ENCODE results near the gene TSC1. TPM values are rescaled to one million over a fixed set of nuclear protein-coding genes. Genes with fewer than 3 reads are reported as not detected.

The TSC1 gene
- total and polyA plus RNA-seq, 2 experiments from 2014 or later = 23.7 to 48.0 TPM

DNA sequence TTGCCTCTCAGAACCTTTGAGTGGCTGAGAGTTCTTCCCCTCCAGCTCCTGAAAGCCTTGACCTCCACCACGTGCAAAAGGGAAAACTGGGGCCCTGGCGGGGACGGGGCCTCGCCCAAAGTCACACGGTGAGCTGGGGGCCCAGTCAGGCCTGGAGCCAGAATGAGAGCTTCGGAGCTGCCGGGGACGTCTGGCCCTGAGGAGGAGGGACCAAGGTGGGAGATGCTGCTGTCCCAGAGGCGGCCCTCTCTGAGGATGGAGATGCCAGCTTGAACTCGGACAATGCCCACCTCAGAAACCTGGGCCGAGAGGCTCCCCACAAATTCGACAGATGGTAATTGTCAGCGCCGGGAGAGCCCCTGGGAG is 67.0 kb downstream of the TSC1 start (continued):
- TF ChIP-seq, protein P1, sequence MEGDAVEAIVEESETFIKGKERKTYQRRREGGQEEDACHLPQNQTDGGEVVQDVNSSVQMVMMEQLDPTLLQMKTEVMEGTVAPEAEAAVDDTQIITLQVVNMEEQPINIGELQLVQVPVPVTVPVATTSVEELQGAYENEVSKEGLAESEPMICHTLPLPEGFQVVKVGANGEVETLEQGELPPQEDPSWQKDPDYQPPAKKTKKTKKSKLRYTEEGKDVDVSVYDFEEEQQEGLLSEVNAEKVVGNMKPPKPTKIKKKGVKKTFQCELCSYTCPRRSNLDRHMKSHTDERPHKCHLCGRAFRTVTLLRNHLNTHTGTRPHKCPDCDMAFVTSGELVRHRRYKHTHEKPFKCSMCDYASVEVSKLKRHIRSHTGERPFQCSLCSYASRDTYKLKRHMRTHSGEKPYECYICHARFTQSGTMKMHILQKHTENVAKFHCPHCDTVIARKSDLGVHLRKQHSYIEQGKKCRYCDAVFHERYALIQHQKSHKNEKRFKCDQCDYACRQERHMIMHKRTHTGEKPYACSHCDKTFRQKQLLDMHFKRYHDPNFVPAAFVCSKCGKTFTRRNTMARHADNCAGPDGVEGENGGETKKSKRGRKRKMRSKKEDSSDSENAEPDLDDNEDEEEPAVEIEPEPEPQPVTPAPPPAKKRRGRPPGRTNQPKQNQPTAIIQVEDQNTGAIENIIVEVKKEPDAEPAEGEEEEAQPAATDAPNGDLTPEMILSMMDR (conservative IDR thresholded peaks at IDR 0.05; ENCODE audit: low read depth in 2 of 2) = no peak

DNA sequence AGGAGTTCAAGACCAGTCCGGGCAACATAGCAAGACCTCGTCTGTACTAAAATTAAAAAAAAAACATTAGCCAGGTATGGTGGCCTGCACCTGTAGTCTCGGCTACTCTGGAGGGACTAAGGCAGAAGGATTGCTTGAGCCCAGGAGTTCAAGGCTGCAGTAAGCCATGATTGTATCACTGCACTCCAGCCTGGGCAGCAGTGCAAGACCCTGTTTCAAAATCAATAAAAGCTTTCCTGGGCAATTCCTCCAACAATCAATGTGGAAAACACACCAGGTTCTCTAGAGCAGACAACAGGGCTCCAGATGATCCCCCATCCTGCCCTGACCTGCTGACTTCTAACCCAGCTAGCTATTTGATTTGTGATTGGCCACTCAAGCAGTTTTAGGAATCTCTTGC is 67.6 kb downstream of the TSC1 start:
- Histone ChIP-seq H3F3A (replicated peaks; ENCODE audit: low read depth) (no peaks in the 10 kb centered on the region), H2AFZ (no peak overlapping the region), H3K27me3 (ENCODE audit: insufficient read depth) (peaks cover 34% of the 10 kb centered on the region), H3K27ac (ENCODE audit: low read depth) (no peak overlapping the region), H3K79me2 (replicated peaks; ENCODE audit: insufficient read depth) (no peaks in the 10 kb centered on the region), H3K36me3 (ENCODE audit: insufficient read depth) (no peaks in the 10 kb centered on the region), H3K4me2 (no peak overlapping the region), H3K4me3 (no peak overlapping the region), H3K9me2 (ENCODE audit: insufficient read depth) (no peaks in the 10 kb centered on the region), H3K4me1 (ENCODE audit: insufficient read depth) (no peaks in the 10 kb centered on the region), H4K20me1 (replicated peaks; ENCODE audit: insufficient read depth) (no peaks in the 10 kb centered on the region)
- no peak for DNase-seq (ENCODE audit: low spot score)
- H3K36me3 Mint-ChIP-seq (ENCODE audit: low read depth) = no peaks in the 10 kb centered on the region; the same call in 2 of the 3 replicates
- ATAC-seq = no peak
- TF ChIP-seq EZH2 (IDR thresholded peaks at IDR 0.05; ENCODE audit: low read depth, unreplicated experiment) = no peak
- no peaks in the 10 kb centered on the region for H3K4me1 Mint-ChIP-seq
- peak overlapping the region; percentile 81 for H3K4me3 Mint-ChIP-seq
- H3K9me3 Mint-ChIP-seq = no peaks in the 10 kb centered on the region
- no peak overlapping the region for H3K27ac Mint-ChIP-seq
- peaks cover 10% of the 10 kb centered on the region for H3K27me3 Mint-ChIP-seq (ENCODE audit: insufficient read depth, low read depth, poor library complexity)

GRCh38 chr9:132875159-132875558 is 69.3 kb downstream of the TSC1 start:
- Histone ChIP-seq H3K27ac (ENCODE audit: low read depth) (no peak overlapping the region), H3K9me2 (ENCODE audit: insufficient read depth) (no peaks in the 10 kb centered on the region), H3K36me3 (ENCODE audit: insufficient read depth) (no peaks in the 10 kb centered on the region), H3K27me3 (ENCODE audit: insufficient read depth) (peaks cover 31% of the 10 kb centered on the region), H3K4me3 (no peak overlapping the region), H3F3A (replicated peaks; ENCODE audit: low read depth) (no peaks in the 10 kb centered on the region), H3K4me1 (ENCODE audit: insufficient read depth) (no peaks in the 10 kb centered on the region), H3K4me2 (no peak overlapping the region), H4K20me1 (replicated peaks; ENCODE audit: insufficient read depth) (no peaks in the 10 kb centered on the region), H2AFZ (no peak overlapping the region), H3K79me2 (replicated peaks; ENCODE audit: insufficient read depth) (no peaks in the 10 kb centered on the region)
- H3K4me1 Mint-ChIP-seq = no peaks in the 10 kb centered on the region
- H3K27me3 Mint-ChIP-seq (ENCODE audit: insufficient read depth, low read depth, poor library complexity) = peaks cover 10% of the 10 kb centered on the region
- no peak overlapping the region for H3K4me3 Mint-ChIP-seq
- DNase-seq (ENCODE audit: low spot score) (no peak), ATAC-seq (no peak)
- no peaks in the 10 kb centered on the region; the same call in 2 of the 3 replicates for H3K36me3 Mint-ChIP-seq (ENCODE audit: low read depth)
- H3K27ac Mint-ChIP-seq = no peak overlapping the region
- no peaks in the 10 kb centered on the region for H3K9me3 Mint-ChIP-seq
- TF ChIP-seq EZH2 (IDR thresholded peaks at IDR 0.05; ENCODE audit: low read depth, unreplicated experiment) = no peak
- no peak for TF ChIP-seq STAT1 (IDR thresholded peaks at IDR 0.05; ENCODE audit: unreplicated experiment)
- no peak for TF ChIP-seq ZNF462 (CRISPR knock-in tag; IDR thresholded peaks at IDR 0.05)
- TF ChIP-seq CREB1 (CRISPR knock-in tag; IDR thresholded peaks at IDR 0.05; ENCODE audit: low read depth) = no peak
- no peak for TF ChIP-seq EZH2phosphoT487 (IDR thresholded peaks at IDR 0.05; ENCODE audit: unreplicated experiment)
- no peak for TF ChIP-seq JUNB (IDR thresholded peaks at IDR 0.05; ENCODE audit: unreplicated experiment)
- TF ChIP-seq POLR2AphosphoS5 (IDR thresholded peaks at IDR 0.05; ENCODE audit: low read depth) = no peak
- no peak for TF ChIP-seq ZNF114 (CRISPR knock-in tag; IDR thresholded peaks at IDR 0.05)
- TF ChIP-seq ZNF331 (CRISPR knock-in tag; IDR thresholded peaks at IDR 0.05; ENCODE audit: low read depth) = no peak

Measured in GM23338 (cell line).